ENCODE results near the gene TATDN2. TPM values are rescaled to one million over a fixed set of nuclear protein-coding genes. Genes with fewer than 3 reads are reported as not detected.

The TATDN2 gene
- polyA plus RNA-seq, 1 experiment: 14.9 TPM

DNA sequence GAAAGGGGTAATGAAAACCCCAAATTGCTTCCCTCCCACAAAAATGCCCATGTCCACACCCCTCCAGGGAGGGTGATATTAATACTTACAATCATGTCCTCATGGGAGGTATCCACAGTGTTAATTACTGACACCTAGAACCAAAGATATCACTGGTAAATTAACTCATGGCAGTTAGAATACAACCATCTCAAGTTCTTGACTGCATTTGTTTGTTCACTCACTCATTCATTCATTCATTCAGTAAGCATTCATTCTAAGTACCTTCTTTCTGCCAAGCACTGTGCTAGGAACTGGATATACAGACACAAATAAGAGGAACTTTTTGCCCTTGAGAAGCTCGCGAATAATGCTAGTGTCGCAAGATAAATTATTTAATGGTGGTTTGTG lies 69.7 kb downstream of the TATDN2 start:
- Histone ChIP-seq H3K4me3 (ENCODE audit: low read depth, low read length) (no peak overlapping the region), H3K36me3 (ENCODE audit: control insufficient read depth, insufficient read depth, low read length) (peaks cover 31% of the 10 kb centered on the region), H3K27me3 (ENCODE audit: control insufficient read depth, insufficient read depth, low read length) (no peaks in the 10 kb centered on the region)
- TF ChIP-seq, protein P1, sequence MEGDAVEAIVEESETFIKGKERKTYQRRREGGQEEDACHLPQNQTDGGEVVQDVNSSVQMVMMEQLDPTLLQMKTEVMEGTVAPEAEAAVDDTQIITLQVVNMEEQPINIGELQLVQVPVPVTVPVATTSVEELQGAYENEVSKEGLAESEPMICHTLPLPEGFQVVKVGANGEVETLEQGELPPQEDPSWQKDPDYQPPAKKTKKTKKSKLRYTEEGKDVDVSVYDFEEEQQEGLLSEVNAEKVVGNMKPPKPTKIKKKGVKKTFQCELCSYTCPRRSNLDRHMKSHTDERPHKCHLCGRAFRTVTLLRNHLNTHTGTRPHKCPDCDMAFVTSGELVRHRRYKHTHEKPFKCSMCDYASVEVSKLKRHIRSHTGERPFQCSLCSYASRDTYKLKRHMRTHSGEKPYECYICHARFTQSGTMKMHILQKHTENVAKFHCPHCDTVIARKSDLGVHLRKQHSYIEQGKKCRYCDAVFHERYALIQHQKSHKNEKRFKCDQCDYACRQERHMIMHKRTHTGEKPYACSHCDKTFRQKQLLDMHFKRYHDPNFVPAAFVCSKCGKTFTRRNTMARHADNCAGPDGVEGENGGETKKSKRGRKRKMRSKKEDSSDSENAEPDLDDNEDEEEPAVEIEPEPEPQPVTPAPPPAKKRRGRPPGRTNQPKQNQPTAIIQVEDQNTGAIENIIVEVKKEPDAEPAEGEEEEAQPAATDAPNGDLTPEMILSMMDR (IDR thresholded peaks at IDR 0.05; ENCODE audit: insufficient read depth, low read depth, low read length): no peak
- POLR2A ChIA-PET: no interaction called here
- CTCF ChIA-PET: no interaction called here
- DNase-seq (ENCODE audit: low read depth): no peak

- Histone ChIP-seq H3K4me3 (ENCODE audit: low read depth, low read length) (peak overlapping the region; percentile 96), H3K36me3 (ENCODE audit: control insufficient read depth, insufficient read depth, low read length) (peaks cover 26% of the 10 kb centered on the region), H3K27me3 (ENCODE audit: control insufficient read depth, insufficient read depth, low read length) (peaks cover 2% of the 10 kb centered on the region; the same call in 1 of the 2 replicates)
- TF ChIP-seq, protein P1 (IDR thresholded peaks at IDR 0.05; ENCODE audit: insufficient read depth, low read depth, low read length): no peak
- ChIA-PET POLR2A (interaction anchor here (0.6 kb wide), 1 partner anchor 1008 kb away, joined by 5 read pairs; no protein-coding TSS in a partner anchor), CTCF (no interaction called here)
- no peak for DNase-seq (ENCODE audit: low read depth)
Observed at GRCh38 chr3:10319251-10319650, 71.0 kb downstream of the TATDN2 start.

GRCh38 chr3:10319804-10320203 lies 71.5 kb downstream of the TATDN2 start:
- Histone ChIP-seq H3K4me3 (ENCODE audit: low read depth, low read length) (peak overlapping the region; percentile 96), H3K36me3 (ENCODE audit: control insufficient read depth, insufficient read depth, low read length) (peaks cover 24% of the 10 kb centered on the region), H3K27me3 (ENCODE audit: control insufficient read depth, insufficient read depth, low read length) (peaks cover 2% of the 10 kb centered on the region)
- ChIA-PET CTCF (interaction anchor here (1.3 kb wide), 1 partner anchor 7 kb away, joined by 4 read pairs; no protein-coding TSS in a partner anchor), POLR2A (no interaction called here)
- TF ChIP-seq, protein P1 (IDR thresholded peaks at IDR 0.05; ENCODE audit: insufficient read depth, low read depth, low read length): no peak
- no peak for DNase-seq (ENCODE audit: low read depth)

DNA sequence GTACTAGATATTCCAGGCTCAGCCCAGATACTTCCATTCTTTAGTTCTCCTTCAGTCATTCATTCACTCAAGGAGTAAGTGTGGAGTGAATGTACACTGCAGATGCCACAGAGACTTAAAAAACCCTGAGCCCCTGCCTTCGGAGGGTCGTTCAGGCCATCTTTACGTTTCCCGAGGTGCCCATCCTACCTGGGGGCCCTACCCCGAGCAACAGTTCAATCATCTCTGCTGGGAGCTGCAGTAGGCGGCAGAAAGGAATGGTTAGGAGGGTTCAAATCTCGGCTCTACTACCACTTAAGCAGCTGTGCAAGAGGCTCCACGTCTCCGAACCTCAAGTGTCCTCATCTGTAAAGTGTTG lies 72.0 kb downstream of the TATDN2 start:
- Histone ChIP-seq H3K27me3 (ENCODE audit: control insufficient read depth, insufficient read depth, low read length) (peaks cover 2% of the 10 kb centered on the region), H3K36me3 (ENCODE audit: control insufficient read depth, insufficient read depth, low read length) (peaks cover 20% of the 10 kb centered on the region), H3K4me3 (ENCODE audit: low read depth, low read length) (peak overlapping the region; percentile 96)
- ChIA-PET POLR2A (no interaction called here), CTCF (interaction anchor here (1.3 to 3.6 kb wide), 2 partner anchors 8 to 14 kb away, joined by 4 to 14 read pairs; no protein-coding TSS in a partner anchor)
- DNase-seq (ENCODE audit: low read depth): no peak
- TF ChIP-seq, protein P1 (IDR thresholded peaks at IDR 0.05; ENCODE audit: insufficient read depth, low read depth, low read length): no peak

DNA sequence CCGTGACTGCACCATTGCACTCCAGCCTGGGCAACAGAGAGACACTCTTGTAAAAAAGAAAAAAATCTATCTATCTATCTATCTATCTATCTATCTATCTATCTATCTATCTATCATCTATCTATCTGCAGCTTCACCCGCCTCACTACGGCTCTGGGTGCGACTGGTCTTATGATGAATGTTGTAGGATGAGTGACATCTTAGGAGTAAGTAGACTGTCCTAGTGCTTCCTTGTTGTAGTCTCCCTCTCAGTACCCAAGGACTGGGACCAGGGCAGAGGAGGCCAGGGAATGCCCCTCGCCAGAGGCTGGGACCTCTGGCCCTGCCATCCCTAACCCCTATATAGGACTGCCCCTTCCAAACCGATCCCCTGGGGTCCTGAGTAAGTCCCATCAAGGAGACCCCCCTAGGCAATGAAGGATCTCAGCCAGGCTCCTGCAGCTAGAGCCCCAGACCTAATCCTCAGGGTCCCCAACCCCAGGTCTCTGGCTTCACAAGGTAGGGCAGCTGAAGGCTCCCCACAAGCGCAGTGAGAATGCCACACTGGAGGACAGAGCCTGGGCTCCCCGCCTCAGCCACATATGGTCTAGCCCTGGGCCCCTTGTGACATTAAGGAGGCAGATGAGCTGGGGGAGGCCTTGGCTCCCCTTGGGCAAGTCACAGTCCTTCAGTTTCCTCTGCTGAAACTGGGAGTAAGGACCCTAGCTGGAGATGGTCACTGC lies 73.5 kb downstream of the TATDN2 start:
- no peak for DNase-seq (ENCODE audit: low read depth)
- Histone ChIP-seq H3K4me3 (ENCODE audit: low read depth, low read length) (no peak overlapping the region), H3K27me3 (ENCODE audit: control insufficient read depth, insufficient read depth, low read length) (peaks cover 5% of the 10 kb centered on the region), H3K36me3 (ENCODE audit: control insufficient read depth, insufficient read depth, low read length) (peaks cover 11% of the 10 kb centered on the region)
- ChIA-PET CTCF (interaction anchor here (0.8 to 3.6 kb wide), 4 partner anchors 13 to 575 kb away, joined by 3 to 14 read pairs (median 4); no protein-coding TSS in a partner anchor), POLR2A (interaction anchor here (0.6 kb wide), 1 partner anchor 517 kb away, joined by 3 read pairs; no protein-coding TSS in a partner anchor)
- TF ChIP-seq, protein P1 (IDR thresholded peaks at IDR 0.05; ENCODE audit: insufficient read depth, low read depth, low read length): no peak

Data from BJ (cell line).